22Rv1 (cell line): ENCODE data around the gene RNF121.

ENCODE experiments used
- ZFX ChIP-seq: fragments of 450-650 bp; IDR thresholded peaks from 2 replicates; pipeline ENCODE4 v1.6.1; 2017; ENCODE audit warnings: antibody characterized with exemption, borderline replicate concordance
- TF ChIP-seq, protein P1 (sequence below): fragments of 450-650 bp; IDR thresholded peaks from 2 replicates; pipeline ENCODE4 v1.5.1; 2017; ENCODE audit warnings: mild to moderate bottlenecking

DNA sequence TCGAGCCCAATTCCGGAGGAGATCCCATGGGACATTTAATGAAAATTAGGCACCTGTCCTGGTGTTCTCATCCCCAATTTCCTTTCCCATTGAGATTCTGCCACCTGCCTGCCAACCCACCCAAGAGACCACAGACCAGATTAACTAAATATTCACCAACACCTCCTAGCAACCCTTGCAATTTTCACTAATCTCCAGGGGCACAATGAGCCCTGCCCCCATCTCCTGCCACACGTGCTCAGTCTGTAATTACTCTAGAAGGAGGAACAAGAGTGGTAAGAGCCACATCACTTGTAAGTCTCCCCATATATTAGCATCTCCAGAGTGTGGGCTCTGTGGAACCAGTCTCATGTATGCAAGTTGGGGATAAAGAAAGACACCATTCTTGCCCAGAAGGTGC lies 107.8 kb downstream of the RNF121 start:
- TF ChIP-seq, protein P1, sequence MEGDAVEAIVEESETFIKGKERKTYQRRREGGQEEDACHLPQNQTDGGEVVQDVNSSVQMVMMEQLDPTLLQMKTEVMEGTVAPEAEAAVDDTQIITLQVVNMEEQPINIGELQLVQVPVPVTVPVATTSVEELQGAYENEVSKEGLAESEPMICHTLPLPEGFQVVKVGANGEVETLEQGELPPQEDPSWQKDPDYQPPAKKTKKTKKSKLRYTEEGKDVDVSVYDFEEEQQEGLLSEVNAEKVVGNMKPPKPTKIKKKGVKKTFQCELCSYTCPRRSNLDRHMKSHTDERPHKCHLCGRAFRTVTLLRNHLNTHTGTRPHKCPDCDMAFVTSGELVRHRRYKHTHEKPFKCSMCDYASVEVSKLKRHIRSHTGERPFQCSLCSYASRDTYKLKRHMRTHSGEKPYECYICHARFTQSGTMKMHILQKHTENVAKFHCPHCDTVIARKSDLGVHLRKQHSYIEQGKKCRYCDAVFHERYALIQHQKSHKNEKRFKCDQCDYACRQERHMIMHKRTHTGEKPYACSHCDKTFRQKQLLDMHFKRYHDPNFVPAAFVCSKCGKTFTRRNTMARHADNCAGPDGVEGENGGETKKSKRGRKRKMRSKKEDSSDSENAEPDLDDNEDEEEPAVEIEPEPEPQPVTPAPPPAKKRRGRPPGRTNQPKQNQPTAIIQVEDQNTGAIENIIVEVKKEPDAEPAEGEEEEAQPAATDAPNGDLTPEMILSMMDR, result no peak
- no peak for TF ChIP-seq ZFX
